HG03108 (cell line): ENCODE data around the gene PARM1.

Experiments
- ATAC-seq: cut with Tn5 transposase; IDR thresholded peaks from one replicate; pipeline ENCODE4 v1.9.1; 2021; ENCODE audit warnings: moderate library complexity; ENCODE audit not compliant: unreplicated experiment

PARM1 gene

DNA sequence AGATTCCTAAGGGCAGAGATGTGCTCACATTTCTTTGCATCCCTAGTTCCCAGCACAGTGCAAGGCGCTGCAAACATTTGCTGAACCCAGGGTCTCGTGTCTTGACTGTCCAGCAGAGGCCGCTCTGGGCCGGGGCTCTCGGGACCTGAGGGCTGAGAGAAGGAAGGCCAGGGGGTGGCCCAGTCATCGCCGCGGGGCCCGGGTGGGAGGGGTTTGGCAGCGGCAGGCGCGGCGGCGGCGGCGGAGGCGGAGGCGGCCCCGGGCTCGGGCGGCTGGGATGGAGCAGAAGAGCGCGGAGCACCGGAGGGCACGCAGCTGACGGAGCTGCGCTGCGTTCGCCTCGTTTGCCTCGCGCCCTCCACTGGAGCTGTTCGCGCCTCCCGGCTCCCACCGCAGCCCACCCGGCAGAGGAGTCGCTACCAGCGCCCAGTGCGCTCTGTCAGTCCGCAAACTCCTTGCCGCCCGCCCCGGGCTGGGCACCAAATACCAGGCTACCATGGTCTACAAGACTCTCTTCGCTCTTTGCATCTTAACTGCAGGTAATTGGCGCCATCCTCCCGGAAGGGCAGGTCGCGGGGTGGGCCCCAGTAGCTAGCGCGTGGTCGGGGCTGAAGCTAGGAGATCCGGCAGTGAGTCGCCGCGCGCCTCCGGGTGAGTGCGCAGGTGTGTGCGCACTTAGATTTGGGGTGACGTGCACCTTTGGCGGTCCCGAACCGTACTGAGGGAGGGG lies at the start of gene PARM1:
TSS of gene PARM1 (plus strand) at position 285 of the 730 bp plus-strand sequence. CDS start at position 497, 212 bp downstream.
- peak; percentile 86 for ATAC-seq

GRCh38 chr4:74884266-74884665 lies 48.6 kb upstream of the PARM1 start:
- no peak for ATAC-seq

DNA sequence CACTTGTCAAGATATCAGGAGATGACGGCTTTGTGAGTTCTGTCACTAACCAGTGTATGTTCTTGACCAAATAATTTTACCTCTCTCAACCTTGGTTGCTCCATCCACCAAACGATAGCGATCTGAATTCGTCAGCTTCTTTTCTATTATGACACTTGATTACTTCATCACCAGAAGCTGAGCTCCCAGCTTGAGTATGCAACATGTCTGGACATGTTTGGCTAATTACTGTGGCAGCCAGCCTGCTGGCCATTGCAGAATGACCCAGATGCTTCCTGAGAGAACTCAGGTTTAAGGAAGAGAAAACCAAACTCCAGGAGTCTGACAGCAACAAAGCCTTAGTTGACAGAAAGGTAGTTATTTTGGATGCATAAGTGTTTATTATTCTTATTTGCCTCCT lies 46.4 kb upstream of the PARM1 start:
- ATAC-seq = no peak

DNA sequence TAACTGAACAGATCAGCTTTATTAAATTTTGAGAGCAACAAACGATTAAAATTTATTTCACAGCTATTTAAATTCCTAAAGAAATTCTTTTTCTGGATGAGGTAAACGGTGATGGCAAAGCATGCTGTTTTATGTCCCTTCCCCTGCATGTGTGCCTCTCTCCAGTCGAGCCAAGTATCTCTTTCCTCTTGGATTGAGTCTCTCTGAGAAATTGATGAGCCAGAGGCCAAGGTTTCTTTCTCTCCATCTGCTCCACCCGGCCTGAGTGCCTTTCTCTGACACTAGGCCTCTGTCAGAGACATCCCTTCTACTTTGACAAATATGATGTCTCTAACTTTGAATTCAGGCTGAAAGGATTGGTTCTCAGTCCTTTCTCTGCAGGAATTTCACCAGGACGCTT lies 42.6 kb upstream of the PARM1 start:
- no peak for ATAC-seq

- no peak for ATAC-seq
These were observed 41.9 kb upstream of the PARM1 start for GRCh38 chr4:74891037-74891436.

- ATAC-seq = no peak
These were observed 39.7 kb upstream of the PARM1 start for GRCh38 chr4:74893171-74893570.

GRCh38 chr4:74896595-74896994 lies 36.3 kb upstream of the PARM1 start:
- no peak for ATAC-seq

- no peak for ATAC-seq
These were observed 35.5 kb upstream of the PARM1 start for GRCh38 chr4:74897386-74897785.

DNA sequence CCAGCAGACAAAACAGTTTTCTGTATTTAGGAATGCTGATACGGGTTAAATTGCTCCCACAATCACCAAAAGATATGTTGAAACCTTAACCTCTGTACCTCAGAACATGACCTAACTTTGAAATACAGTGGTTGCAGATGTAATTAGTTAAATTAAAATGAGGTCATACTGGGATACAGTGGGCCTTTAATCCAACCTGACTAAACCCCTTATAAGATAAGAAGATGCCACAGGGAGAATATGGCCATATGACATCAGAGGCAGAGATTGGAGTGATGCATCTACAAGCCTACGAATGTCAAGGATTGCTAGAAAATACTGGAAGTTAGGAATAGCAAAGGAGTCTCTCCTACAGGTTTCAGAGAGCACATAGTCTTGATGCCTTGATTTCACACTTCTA lies 32.1 kb upstream of the PARM1 start:
- ATAC-seq = no peak

GRCh38 chr4:74904509-74905065 lies 28.3 kb upstream of the PARM1 start:
- no peak for ATAC-seq

DNA sequence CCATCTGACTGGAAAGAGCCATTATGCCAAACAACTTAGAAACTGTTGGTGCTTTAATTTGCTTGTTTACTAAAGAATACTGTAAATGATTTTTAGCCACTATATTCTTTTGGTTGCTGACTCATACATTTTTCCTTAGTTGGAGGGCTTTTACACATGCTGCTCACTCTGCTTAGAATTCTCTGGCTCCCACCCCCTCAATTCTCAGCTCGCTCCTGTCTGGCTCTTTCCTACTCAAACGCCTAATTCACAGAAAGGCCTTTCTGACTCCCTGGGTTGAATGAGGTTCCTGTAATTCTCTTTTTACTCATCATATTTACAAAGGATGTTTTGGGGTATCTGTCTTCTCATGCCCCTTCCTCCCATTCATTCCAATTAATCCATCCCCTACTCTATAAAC lies 26.1 kb upstream of the PARM1 start:
- ATAC-seq = no peak

GRCh38 chr4:74919783-74920182 lies 13.1 kb upstream of the PARM1 start:
- peak; percentile 68 for ATAC-seq

GRCh38 chr4:74920704-74921103 lies 12.2 kb upstream of the PARM1 start:
- no peak for ATAC-seq

- ATAC-seq = no peak
These were observed 11.4 kb upstream of the PARM1 start for GRCh38 chr4:74921490-74921889.

DNA sequence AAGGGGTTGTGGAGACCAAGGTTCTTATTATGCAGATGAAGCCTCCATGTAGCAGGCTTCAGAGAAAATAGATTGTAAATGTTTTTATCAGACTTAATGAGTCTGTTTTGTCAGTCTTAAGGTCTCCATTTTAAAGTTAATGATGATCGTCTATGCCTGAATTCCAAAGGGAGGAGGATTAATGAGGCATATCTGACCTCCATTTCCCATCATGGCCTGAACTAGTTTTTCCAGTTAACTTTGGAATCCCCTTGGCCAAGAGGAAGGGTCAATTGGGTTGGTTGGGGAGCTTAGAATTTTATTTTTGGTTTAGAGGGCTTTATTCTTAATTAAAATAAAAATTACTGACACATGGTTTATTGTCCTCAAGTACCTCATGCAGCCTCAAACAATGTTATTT lies 6.9 kb upstream of the PARM1 start:
- no peak for ATAC-seq

DNA sequence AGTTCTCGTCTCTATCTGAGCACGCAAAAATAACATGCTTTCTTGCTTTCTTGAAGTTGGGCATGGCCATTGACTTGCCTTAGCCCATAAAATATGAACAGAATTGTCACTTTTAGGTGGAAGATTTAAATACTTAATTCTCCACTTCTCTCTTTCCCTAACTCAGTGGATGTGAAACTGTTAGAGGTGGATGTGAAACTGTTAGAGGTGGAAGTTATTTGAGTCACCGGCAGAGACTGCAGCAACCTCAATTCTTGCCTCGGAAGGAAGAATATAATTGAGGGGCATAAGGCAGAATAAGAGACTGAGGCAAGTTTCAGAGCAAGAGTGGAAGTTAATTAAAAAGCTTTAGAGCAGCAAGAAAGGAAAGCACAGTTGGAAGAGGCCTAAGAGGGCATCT lies 2.8 kb upstream of the PARM1 start:
- ATAC-seq = no peak

DNA sequence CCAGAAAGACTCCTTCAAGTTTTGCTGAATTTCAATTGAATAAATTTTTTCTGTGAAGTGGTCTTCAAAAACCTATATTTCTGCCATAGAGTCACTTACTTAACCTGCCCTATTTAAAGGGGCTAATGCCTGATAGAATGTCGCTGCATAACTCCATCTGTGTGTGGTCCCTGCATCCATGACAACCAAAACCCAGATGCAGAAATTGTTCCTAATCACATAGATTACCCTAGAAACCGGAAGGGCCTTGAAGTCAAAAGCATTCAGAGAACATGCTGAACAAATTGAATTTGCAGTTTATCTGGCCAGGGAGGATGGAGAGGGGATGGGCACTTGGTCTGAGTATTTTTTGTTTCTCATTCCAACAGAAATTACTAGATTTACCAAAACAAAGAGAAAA lies 1.5 kb upstream of the PARM1 start:
- no peak for ATAC-seq

DNA sequence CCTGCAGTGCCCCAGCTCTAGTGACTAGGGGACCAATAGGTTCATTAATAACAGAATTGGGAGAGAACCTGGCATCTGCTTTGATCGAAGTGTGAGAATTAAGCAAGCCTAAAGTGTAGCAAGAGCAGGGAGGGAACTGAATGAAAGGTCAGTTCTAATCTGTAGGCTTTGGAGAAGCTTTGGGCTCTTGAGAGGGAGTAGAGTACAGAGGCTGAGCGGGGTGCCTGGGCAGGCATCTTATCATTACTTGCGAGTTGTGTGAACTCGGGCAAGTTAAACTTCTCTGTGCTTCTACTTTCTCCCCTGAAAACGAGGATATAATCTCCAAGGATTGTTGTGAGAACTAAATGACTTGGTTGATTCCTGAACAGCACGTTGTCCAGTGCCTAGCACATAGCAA lies 906 bp upstream of the PARM1 start:
- ATAC-seq = no peak

DNA sequence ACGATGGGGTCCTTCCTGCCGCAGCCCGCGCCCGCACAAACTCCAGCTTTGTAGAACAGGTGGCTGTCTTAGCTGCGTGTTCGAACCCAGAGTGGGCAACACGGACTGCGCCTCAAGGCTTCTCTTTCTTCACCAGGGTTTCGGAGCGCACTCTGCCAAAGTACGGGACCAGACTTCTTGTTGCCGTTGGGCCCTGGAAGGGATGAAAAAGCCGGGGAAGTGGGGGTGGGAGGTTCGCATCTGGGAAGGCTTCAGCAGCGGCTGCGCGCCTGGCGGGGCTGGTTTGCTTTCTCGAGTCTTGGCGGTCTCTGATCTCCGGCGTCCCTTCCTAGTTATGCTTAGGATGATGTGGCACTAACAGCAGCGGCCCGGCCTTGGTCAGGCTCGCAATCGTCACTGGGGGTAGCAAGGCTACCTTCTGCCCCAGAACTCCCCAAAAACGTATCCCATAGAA lies 673 bp downstream of the PARM1 start:
- no peak for ATAC-seq

DNA sequence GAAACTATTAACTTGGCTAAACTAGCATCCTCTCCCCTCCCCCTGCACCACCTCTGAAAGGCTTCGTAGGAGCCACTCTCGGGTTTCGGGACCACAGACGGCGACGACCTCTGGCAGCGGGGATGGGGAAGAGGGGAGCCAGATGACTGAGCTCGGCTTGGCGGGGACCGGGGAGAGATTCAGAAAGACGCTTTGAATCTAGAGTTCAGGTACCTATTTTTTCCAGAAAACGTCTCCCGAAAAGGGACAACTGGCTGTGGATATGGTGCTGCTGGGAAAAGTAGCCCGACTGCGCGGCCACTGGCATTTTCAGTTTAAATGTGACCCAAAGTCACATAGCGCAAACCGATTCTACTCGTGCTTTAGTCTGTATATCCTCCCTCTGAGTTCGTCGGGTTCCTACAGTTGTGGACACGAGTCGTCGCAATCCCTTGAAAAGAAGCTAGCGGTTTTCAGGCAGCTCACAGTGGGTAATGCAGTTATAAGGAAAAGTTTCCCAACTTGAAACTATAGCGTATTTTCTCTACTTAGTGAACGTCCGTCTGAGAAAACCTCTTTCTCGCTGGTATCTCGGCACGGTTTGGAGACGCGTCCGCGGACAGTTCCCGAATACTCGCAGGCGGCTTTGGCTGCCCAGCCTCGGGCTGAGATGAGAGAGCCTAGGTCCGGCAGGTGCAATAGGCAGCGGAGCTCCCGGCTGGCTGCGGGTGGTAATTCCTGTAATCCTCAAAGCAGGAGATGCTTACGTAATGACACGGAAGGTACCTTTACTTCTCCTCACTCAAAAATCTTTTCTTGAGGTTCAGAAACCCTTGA lies 1.3 kb downstream of the PARM1 start:
- no peak for ATAC-seq

GRCh38 chr4:74934888-74935287 lies 2.0 kb downstream of the PARM1 start:
- ATAC-seq = no peak

DNA sequence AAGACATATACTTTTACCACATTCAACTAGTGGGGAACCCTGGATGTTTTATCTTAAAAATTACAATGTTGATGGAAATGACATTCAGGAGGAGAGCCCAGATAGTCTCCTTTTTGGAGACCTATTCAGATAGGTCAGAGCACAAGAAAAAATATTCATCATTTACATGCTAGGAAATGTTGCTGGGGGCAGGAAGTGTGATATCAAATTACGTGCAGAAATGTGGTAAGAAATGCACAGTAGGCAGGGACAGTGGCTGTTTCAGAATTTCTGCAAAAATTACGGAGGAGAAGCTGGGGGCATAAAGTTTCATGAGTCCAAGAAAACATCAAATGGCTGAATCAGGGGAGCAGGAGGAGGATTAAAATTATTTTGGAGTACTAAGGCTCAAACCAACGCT lies 8.2 kb downstream of the PARM1 start:
- ATAC-seq = no peak
